Vagina (tissue), 2 donors: ENCODE results near the gene TULP1.

Experiments used
- CTCF ChIP-seq, 3 experiments: fragments of 450-650 bp in 2 of 3; fragments of 200-600 bp in 1 of 3; sonication (generic) in 1 of 3; IDR thresholded peaks; one replicate each; pipeline ENCODE4 v1.5.1; 2017 to 2019; ENCODE audit warnings: antibody characterized with exemption in 3 of 3, mild to moderate bottlenecking in 2 of 3, moderate library complexity in 2 of 3
- POLR2A ChIP-seq, 2 donors: fragments of 450-650 bp; IDR thresholded peaks; one replicate each; pipeline ENCODE4 v1.6.1; 2017; ENCODE audit warnings: antibody characterized with exemption in 2 of 2, mild to moderate bottlenecking in 2 of 2, moderate library complexity in 2 of 2
- POLR2AphosphoS5 ChIP-seq, 2 donors: sonication (generic); formaldehyde crosslinking; IDR thresholded peaks; one replicate each; pipeline ENCODE4 v1.9.0; 2017; ENCODE audit warnings: antibody characterized with exemption in 2 of 2, mild to moderate bottlenecking in 2 of 2, low read depth in 1 of 2; ENCODE audit not compliant: insufficient read depth in 1 of 2

GRCh38 chr6:35494161-35494563 lies 18.5 kb downstream of the TULP1 start:
- TF ChIP-seq CTCF (IDR thresholded peaks at IDR 0.05) (no peak), POLR2A (IDR thresholded peaks at IDR 0.05) (no peak), POLR2AphosphoS5 (IDR thresholded peaks at IDR 0.05; ENCODE audit: insufficient read depth in 1 of 2, low read depth in 1 of 2) (no peak)
